GM23248 (cell line): Measurements from ENCODE around the gene PAFAH1B1.

Source experiments
- EZH2 ChIP-seq: fragments of 200-600 bp; sonication (generic); IDR thresholded peaks from 2 replicates; pipeline ENCODE4 v1.6.1; 2018; ENCODE audit warnings: antibody characterized with exemption, mild to moderate bottlenecking; ENCODE audit not compliant: insufficient read depth, poor library complexity, severe bottlenecking
- EZH2phosphoT487 ChIP-seq: fragments of 200-600 bp; sonication (generic); IDR thresholded peaks from 2 replicates; pipeline ENCODE4 v1.6.1; 2018; ENCODE audit warnings: antibody characterized with exemption, moderate library complexity, mild to moderate bottlenecking, low read depth; ENCODE audit not compliant: insufficient read depth

GRCh38 chr17:2691965-2692780 lies 98.7 kb downstream of the PAFAH1B1 start:
- TF ChIP-seq EZH2 (no peak), EZH2phosphoT487 (no peak)
